IgD-negative memory B cell (primary cell): Measurements from ENCODE around the gene SLC2A13. TPM values are rescaled to one million over a fixed set of nuclear protein-coding genes. Genes with fewer than 3 reads are reported as not detected.
"Not testable (repeated sequence)": the region's sequence is repeated elsewhere in the genome, so short reads cannot be mapped to it uniquely, and the experiment has no call there.

Source experiments
- H3K27ac Mint-ChIP-seq, 3 donors: one replicate each; pipeline ENCODE4 v1.8.0; 2020 to 2022; ENCODE audit warnings: mild to moderate bottlenecking in 3 of 3, mixed read lengths in 3 of 3, moderate library complexity in 1 of 3
- H3K27me3 Mint-ChIP-seq: one replicate; pipeline ENCODE4 v1.8.0; 2021; ENCODE audit warnings: mixed read lengths
- H3K36me3 Mint-ChIP-seq: one replicate; pipeline ENCODE4 v1.8.0; 2020; ENCODE audit warnings: mild to moderate bottlenecking, mixed read lengths
- H3K4me1 Mint-ChIP-seq, 3 donors: one replicate each; pipeline ENCODE4 v1.8.0; 2020 to 2022; ENCODE audit warnings: mixed read lengths in 3 of 3, mild to moderate bottlenecking in 1 of 3
- H3K4me3 Mint-ChIP-seq, 4 donors: one replicate each; pipeline ENCODE4 v1.8.0; 2020 to 2022; ENCODE audit warnings: mild to moderate bottlenecking in 4 of 4, mixed read lengths in 4 of 4, moderate library complexity in 3 of 4
- H3K9me3 Mint-ChIP-seq, 3 donors: one replicate each; pipeline ENCODE4 v1.8.0; 2020 to 2021; ENCODE audit warnings: mixed read lengths in 3 of 3, mild to moderate bottlenecking in 1 of 3
- polyA plus RNA-seq: library from polyadenylated mRNA; unstranded; fragments of 300-500 nt; fragmentation: Illumina TruSeq; gene quantifications from one replicate; pipeline ENCODE4 v1.2.3, GENCODE V29; 2021

The SLC2A13 gene
- polyA plus RNA-seq, 1 donor from 2014 or later, result 0.99 TPM

GRCh38 chr12:39839072-39839471, 266.8 kb downstream of the SLC2A13 start:
- Mint-ChIP-seq H3K9me3 (no peaks in the 10 kb centered on the region), H3K27me3 (no peaks in the 10 kb centered on the region), H3K36me3 (no peaks in the 10 kb centered on the region), H3K27ac (no peak overlapping the region), H3K4me1 (no peaks in the 10 kb centered on the region), H3K4me3 (no peak overlapping the region)

- Mint-ChIP-seq H3K27me3 (no peaks in the 10 kb centered on the region), H3K27ac (no peak overlapping the region), H3K4me3 (no peak overlapping the region), H3K4me1 (no peaks in the 10 kb centered on the region), H3K9me3 (no peaks in the 10 kb centered on the region), H3K36me3 (no peaks in the 10 kb centered on the region)
Observed at GRCh38 chr12:39835517-39836489, 270.1 kb downstream of the SLC2A13 start.

GRCh38 chr12:39831587-39832315, 274.1 kb downstream of the SLC2A13 start:
- no peak overlapping the region for H3K27ac Mint-ChIP-seq
- no peaks in the 10 kb centered on the region for H3K9me3 Mint-ChIP-seq
- no peak overlapping the region for H3K4me3 Mint-ChIP-seq
- H3K4me1 Mint-ChIP-seq, result no peaks in the 10 kb centered on the region
- H3K27me3 Mint-ChIP-seq, result no peaks in the 10 kb centered on the region
- peaks cover 3% of the 10 kb centered on the region for H3K36me3 Mint-ChIP-seq

GRCh38 chr12:39830852-39831520, 274.9 kb downstream of the SLC2A13 start:
- Mint-ChIP-seq H3K4me1 (no peaks in the 10 kb centered on the region), H3K27ac (no peak overlapping the region), H3K9me3 (no peaks in the 10 kb centered on the region), H3K27me3 (no peaks in the 10 kb centered on the region), H3K36me3 (peaks cover 3% of the 10 kb centered on the region), H3K4me3 (no peak overlapping the region)

GRCh38 chr12:39830171-39830570, 275.7 kb downstream of the SLC2A13 start:
- H3K4me1 Mint-ChIP-seq, result no peaks in the 10 kb centered on the region
- H3K9me3 Mint-ChIP-seq, result no peaks in the 10 kb centered on the region
- peaks cover 3% of the 10 kb centered on the region for H3K36me3 Mint-ChIP-seq
- H3K4me3 Mint-ChIP-seq, result no peak overlapping the region
- no peak overlapping the region for H3K27ac Mint-ChIP-seq
- no peaks in the 10 kb centered on the region for H3K27me3 Mint-ChIP-seq

- Mint-ChIP-seq H3K27me3 (no peaks in the 10 kb centered on the region), H3K4me3 (no peak overlapping the region), H3K9me3 (no peaks in the 10 kb centered on the region), H3K36me3 (peaks cover 3% of the 10 kb centered on the region), H3K4me1 (no peaks in the 10 kb centered on the region), H3K27ac (no peak overlapping the region)
Observed at GRCh38 chr12:39824505-39825212, 281.2 kb downstream of the SLC2A13 start.

- Mint-ChIP-seq H3K9me3 (no peaks in the 10 kb centered on the region), H3K4me1 (no peaks in the 10 kb centered on the region), H3K4me3 (no peak overlapping the region), H3K27ac (peak overlapping the region in 1 of 3 donors; percentile 6), H3K36me3 (peaks cover 2% of the 10 kb centered on the region), H3K27me3 (no peaks in the 10 kb centered on the region)
Observed at GRCh38 chr12:39816671-39817185, 289.2 kb downstream of the SLC2A13 start.

GRCh38 chr12:39815746-39816145, 290.1 kb downstream of the SLC2A13 start:
- Mint-ChIP-seq H3K9me3 (peaks cover 0 to 3% (median 1%) of the 10 kb centered on the region in 3 donors), H3K4me1 (no peaks in the 10 kb centered on the region), H3K4me3 (no peak overlapping the region), H3K36me3 (peaks cover 2% of the 10 kb centered on the region), H3K27me3 (no peaks in the 10 kb centered on the region), H3K27ac (no peak overlapping the region)

GRCh38 chr12:39814626-39815025, 291.3 kb downstream of the SLC2A13 start:
- Mint-ChIP-seq H3K27ac (no peak overlapping the region), H3K9me3 (peaks cover 0 to 6% (median 6%) of the 10 kb centered on the region in 3 donors), H3K4me3 (no peak overlapping the region), H3K27me3 (no peaks in the 10 kb centered on the region), H3K36me3 (peaks cover 4% of the 10 kb centered on the region), H3K4me1 (no peaks in the 10 kb centered on the region)

GRCh38 chr12:39813776-39814175, 292.1 kb downstream of the SLC2A13 start:
- Mint-ChIP-seq H3K36me3 (peaks cover 5% of the 10 kb centered on the region), H3K27ac (no peak overlapping the region), H3K9me3 (peaks cover 0 to 6% (median 6%) of the 10 kb centered on the region in 3 donors), H3K27me3 (no peaks in the 10 kb centered on the region), H3K4me3 (no peak overlapping the region), H3K4me1 (no peaks in the 10 kb centered on the region)

GRCh38 chr12:39812456-39812855, 293.4 kb downstream of the SLC2A13 start:
- not testable (repeated sequence) for H3K27me3 Mint-ChIP-seq, H3K27ac Mint-ChIP-seq, H3K9me3 Mint-ChIP-seq, H3K36me3 Mint-ChIP-seq, H3K4me3 Mint-ChIP-seq, H3K4me1 Mint-ChIP-seq

- Mint-ChIP-seq H3K9me3 (peaks cover 0 to 6% (median 6%) of the 10 kb centered on the region in 3 donors), H3K27me3 (no peaks in the 10 kb centered on the region), H3K4me1 (peaks cover 0 to 1% (median 0%) of the 10 kb centered on the region in 3 donors), H3K36me3 (peaks cover 4% of the 10 kb centered on the region), H3K4me3 (no peak overlapping the region), H3K27ac (no peak overlapping the region)
Observed at GRCh38 chr12:39807043-39807442, 298.8 kb downstream of the SLC2A13 start.

- H3K27me3 Mint-ChIP-seq, result no peaks in the 10 kb centered on the region
- H3K4me3 Mint-ChIP-seq, result no peak overlapping the region
- H3K9me3 Mint-ChIP-seq, result peaks cover 0 to 4% (median 3%) of the 10 kb centered on the region in 3 donors
- H3K27ac Mint-ChIP-seq, result no peak overlapping the region
- peaks cover 3% of the 10 kb centered on the region for H3K36me3 Mint-ChIP-seq
- peaks cover 0 to 1% (median 0%) of the 10 kb centered on the region in 3 donors for H3K4me1 Mint-ChIP-seq
Observed at GRCh38 chr12:39805651-39806050, 300.2 kb downstream of the SLC2A13 start.

GRCh38 chr12:39804898-39805297, 301.0 kb downstream of the SLC2A13 start:
- Mint-ChIP-seq H3K4me3 (no peak overlapping the region), H3K27me3 (no peaks in the 10 kb centered on the region), H3K27ac (peak overlapping the region in 1 of 3 donors; percentile 14), H3K4me1 (peaks cover 0 to 1% (median 0%) of the 10 kb centered on the region in 3 donors), H3K9me3 (peaks cover 0 to 1% (median 0%) of the 10 kb centered on the region in 3 donors), H3K36me3 (peaks cover 4% of the 10 kb centered on the region)
